Measurements from ENCODE around the gene SMIM3.
A peak's percentile ranks its signal among the peaks of the same experiment; 100 is the strongest.

The SMIM3 gene, protein sequence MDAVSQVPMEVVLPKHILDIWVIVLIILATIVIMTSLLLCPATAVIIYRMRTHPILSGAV

DNA sequence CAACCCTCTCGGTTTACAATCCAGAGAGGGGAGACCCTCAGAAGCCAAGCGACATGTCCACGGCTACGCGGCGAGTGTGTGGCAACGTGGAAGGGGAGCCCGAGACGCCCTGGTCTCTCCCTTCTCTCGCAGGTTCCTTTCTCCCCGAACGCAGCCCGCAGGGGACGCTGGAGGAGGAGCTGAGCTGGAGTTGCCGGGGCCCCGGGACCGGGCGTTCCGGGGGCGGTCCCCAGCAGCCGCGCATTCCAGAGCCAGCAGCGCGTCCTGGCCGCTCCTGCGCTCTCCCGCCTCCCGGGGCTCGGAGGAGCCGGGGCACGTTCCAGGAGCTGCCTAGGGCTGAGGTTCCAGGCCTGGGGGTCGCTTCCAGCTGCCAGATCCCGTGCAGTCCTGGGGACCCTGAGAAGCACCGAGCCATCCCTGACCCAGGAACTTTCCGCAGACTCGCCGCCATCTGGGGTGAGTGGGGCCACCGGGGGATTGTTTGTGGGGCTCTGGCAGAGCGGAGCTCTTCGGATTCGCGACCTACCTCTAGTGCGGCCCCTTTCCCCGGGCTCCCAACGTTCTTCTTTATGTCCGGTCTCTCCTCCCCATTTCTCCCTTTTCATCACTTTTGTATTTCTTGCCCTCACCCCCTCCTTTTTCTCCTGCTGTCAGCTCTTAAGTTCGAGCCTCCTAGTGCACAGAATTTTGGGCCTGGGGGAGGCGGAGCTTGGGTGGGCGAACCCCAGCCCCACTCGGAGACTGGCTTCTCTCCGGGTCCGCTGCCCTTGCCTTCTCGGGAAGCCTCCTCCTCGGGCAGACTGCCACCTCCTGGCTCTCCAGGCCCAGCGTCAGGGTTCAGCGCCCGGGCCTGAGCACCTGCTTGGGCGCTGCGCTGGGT lies at the start of gene SMIM3:
TSS of gene SMIM3 (plus strand) at position 241 of the 880 bp plus-strand sequence. CDS start 16,684 bp downstream, outside the sequence.
- no peaks in the 10 kb centered on the region for H3K36me3 Mint-ChIP-seq (ENCODE audit: low read depth)
- H3K9me3 Mint-ChIP-seq = no peaks in the 10 kb centered on the region
- H3K27me3 Mint-ChIP-seq (ENCODE audit: low read depth) = peaks cover 3% of the 10 kb centered on the region
- H3K4me1 Mint-ChIP-seq = peaks cover 57% of the 10 kb centered on the region
- TF ChIP-seq, protein P1, sequence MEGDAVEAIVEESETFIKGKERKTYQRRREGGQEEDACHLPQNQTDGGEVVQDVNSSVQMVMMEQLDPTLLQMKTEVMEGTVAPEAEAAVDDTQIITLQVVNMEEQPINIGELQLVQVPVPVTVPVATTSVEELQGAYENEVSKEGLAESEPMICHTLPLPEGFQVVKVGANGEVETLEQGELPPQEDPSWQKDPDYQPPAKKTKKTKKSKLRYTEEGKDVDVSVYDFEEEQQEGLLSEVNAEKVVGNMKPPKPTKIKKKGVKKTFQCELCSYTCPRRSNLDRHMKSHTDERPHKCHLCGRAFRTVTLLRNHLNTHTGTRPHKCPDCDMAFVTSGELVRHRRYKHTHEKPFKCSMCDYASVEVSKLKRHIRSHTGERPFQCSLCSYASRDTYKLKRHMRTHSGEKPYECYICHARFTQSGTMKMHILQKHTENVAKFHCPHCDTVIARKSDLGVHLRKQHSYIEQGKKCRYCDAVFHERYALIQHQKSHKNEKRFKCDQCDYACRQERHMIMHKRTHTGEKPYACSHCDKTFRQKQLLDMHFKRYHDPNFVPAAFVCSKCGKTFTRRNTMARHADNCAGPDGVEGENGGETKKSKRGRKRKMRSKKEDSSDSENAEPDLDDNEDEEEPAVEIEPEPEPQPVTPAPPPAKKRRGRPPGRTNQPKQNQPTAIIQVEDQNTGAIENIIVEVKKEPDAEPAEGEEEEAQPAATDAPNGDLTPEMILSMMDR (IDR thresholded peaks at IDR 0.05; ENCODE audit: unreplicated experiment in 3 of 3) = peak; percentile 35 to 41 (median 35)
- peak within 1 kb of the TSS; percentile 95 to 99 (median 97) for H3K4me3 Mint-ChIP-seq
- peak within 1 kb of the TSS; percentile 83 to 96 (median 91) for H3K27ac Mint-ChIP-seq

DNA sequence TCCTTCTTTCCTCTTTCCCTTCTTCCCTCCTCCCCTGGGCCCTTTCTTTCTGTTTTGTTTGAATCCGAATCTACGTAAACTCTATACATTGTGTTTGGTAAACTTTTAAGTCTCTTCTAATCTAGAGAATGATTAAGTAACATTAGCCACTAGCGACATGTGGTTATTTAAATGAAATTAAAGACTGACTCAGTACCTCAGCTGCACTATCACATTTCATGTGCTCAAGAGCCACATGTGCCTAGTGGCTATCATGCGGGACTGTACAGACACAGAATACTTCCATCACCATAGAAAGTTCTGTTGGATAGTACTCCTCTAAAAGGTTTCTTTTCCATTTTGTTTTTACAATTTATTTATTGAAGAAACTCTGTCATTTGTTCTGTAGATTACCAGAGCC lies 48.7 kb upstream of the SMIM3 start:
- H3K27ac Mint-ChIP-seq = no peak overlapping the region
- H3K9me3 Mint-ChIP-seq = no peaks in the 10 kb centered on the region
- H3K27me3 Mint-ChIP-seq (ENCODE audit: low read depth) = no peaks in the 10 kb centered on the region
- H3K36me3 Mint-ChIP-seq (ENCODE audit: low read depth) = peaks cover 59% of the 10 kb centered on the region
- TF ChIP-seq, protein P1 (IDR thresholded peaks at IDR 0.05; ENCODE audit: unreplicated experiment in 3 of 3) = no peak
- no peaks in the 10 kb centered on the region for H3K4me1 Mint-ChIP-seq
- no peak overlapping the region for H3K4me3 Mint-ChIP-seq

DNA sequence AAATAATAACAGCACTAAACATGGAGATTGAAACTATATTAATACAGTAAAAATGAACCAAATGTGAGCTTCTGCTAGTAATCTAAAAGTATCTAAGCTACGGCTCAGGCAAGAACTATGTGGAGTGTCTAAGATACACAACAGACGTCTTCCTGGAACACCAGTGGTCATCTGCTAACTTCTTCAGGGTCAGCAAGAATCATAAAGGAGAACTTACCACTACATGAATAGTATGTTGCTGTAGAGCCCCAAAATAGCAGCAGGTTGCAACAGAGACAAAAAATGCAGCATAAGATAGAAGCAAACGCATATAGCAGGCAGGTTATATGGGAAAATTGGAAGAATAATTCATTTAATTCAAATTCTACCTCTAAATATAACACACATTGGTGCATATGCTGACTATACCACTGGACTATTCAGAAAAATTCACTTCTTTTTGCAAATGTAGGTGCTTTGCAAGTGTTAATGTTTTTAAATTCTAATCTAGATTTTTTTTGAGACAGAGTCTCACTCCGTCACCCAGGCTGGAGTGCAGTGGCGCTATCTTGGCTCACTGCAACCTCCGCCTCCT lies 46.8 kb upstream of the SMIM3 start:
- no peaks in the 10 kb centered on the region for H3K27me3 Mint-ChIP-seq (ENCODE audit: low read depth)
- TF ChIP-seq, protein P1 (IDR thresholded peaks at IDR 0.05; ENCODE audit: unreplicated experiment in 3 of 3) = no peak
- H3K27ac Mint-ChIP-seq = no peak overlapping the region
- H3K4me3 Mint-ChIP-seq = no peak overlapping the region
- H3K9me3 Mint-ChIP-seq = peaks cover 7% of the 10 kb centered on the region
- no peaks in the 10 kb centered on the region for H3K4me1 Mint-ChIP-seq
- peaks cover 75% of the 10 kb centered on the region for H3K36me3 Mint-ChIP-seq (ENCODE audit: low read depth)

DNA sequence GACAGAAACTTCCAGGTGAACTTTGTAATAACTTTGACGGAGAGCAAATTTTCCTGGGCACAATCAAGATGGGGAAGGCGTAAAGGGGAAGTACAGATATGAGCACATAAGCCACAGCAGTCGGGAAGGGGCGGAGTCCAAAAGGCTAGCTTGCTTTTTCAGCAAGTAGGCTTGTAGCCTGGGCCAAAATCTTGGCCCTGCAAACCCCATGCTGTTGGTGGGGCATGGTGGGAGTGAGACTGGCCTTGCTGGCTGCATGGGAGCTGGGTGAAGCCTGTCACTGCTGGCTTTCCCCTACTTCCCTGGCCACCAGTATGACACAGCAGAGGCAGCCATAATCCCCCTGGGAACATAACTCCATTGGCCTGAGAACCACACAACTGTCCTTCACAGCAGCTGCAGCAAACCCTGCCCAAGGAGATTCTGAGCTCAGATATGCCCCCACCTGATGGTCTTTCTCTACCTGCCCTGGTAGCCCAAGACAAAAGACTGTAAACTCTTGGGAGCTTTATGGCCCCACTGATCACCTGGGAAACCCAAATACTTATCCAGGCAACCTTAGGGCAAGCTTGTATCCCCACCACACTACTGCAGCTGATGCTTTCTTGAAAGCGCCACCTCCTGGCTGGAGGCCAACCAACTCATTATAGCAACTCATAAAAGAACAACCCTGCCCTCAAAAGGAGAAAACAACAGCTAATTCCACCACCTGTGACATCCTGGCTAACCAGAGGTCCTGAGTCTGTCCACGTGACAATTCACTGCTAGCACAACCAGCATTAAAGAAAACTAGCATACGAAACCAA lies 43.8 kb upstream of the SMIM3 start:
- Mint-ChIP-seq H3K27ac (no peak overlapping the region), H3K4me3 (no peak overlapping the region), H3K36me3 (ENCODE audit: low read depth) (peaks cover 89% of the 10 kb centered on the region), H3K4me1 (no peaks in the 10 kb centered on the region), H3K27me3 (ENCODE audit: low read depth) (no peaks in the 10 kb centered on the region), H3K9me3 (peaks cover 15% of the 10 kb centered on the region)
- TF ChIP-seq, protein P1 (IDR thresholded peaks at IDR 0.05; ENCODE audit: unreplicated experiment in 3 of 3) = no peak

DNA sequence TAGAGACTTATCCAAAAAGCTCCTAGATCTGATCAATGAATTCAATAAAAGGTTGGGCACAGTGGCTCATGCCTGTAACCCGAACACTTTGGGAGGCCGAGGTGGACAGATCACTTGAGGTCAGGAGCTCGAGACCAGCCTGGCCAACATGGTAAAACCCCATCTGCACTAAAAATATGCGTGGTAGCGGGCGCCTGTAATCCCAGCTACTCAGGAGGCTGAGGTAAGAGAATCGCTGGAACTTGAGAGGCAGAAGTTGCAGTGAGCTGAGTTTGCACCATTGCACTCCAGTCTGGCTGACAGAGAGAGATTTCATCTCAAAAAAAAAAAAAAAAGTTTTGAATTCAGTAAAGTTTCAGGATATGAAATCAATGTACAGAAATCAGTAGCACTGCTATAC lies 39.7 kb upstream of the SMIM3 start:
- TF ChIP-seq, protein P1 (IDR thresholded peaks at IDR 0.05; ENCODE audit: unreplicated experiment in 3 of 3) = no peak
- Mint-ChIP-seq H3K4me1 (no peaks in the 10 kb centered on the region), H3K27me3 (ENCODE audit: low read depth) (no peaks in the 10 kb centered on the region), H3K27ac (no peak overlapping the region), H3K9me3 (peaks cover 24% of the 10 kb centered on the region), H3K4me3 (no peak overlapping the region), H3K36me3 (ENCODE audit: low read depth) (peaks cover 91% of the 10 kb centered on the region)
